Non-pigmented ciliary epithelial cell (primary cell): ENCODE data around the gene HDGF.

ENCODE experiments used
- DNase-seq: peaks from one replicate; pipeline ENCODE4 v3.0.0-alpha.2; 2010; ENCODE audit warnings: low read depth

Gene HDGF

DNA sequence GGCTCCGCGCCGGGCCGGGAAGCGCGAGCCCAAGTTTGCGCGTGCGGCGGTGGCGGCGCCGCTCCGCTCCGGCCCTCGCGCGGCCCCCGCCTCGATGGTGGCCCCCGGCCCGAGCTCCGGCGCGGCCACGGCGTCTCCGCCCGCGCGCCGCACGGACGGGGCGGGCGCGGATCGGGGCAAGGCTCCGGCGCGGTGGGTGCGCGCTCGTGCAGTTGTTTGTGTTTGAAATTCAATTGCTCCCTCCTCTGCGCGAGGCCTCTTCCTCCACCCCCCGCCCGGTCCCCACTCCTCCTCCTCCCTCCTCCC is at the start of gene HDGF:
Gene HDGF, minus strand, starts transcription at position 225 of the 306 bp plus-strand sequence. CDS start 246 bp downstream, outside the sequence.
- DNase-seq, result no peak

DNA sequence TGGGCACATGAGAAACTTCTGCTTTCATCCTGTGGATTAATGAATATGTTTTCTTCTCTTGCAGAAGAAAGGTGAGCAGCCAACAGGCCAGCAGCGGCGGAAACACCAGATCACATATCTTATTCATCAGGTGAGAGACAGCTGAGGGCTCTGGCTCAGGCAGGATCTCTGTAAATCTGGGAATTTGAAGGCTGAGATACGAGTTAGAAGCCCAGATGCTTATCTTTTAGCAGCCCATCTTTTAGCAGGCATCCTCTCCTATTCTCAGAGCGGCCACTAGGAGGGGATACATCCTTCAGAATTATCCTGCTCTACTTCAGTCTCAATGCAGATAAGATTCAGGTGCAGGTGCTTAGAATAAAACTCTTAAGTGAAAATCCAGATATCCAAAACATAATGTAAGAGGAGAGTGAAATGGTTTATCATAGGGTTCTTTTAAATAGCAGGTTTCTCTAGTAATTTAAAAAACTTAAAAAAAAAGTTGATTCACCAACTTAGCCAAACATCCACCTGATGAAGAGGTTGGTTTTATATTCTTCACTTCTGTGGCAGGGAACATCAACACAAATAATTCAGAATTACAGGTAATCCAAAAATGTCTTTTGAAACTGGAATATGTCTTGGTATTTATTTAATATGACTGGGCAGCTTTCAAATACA is 45.9 kb upstream of the HDGF start:
- DNase-seq, result no peak

DNA sequence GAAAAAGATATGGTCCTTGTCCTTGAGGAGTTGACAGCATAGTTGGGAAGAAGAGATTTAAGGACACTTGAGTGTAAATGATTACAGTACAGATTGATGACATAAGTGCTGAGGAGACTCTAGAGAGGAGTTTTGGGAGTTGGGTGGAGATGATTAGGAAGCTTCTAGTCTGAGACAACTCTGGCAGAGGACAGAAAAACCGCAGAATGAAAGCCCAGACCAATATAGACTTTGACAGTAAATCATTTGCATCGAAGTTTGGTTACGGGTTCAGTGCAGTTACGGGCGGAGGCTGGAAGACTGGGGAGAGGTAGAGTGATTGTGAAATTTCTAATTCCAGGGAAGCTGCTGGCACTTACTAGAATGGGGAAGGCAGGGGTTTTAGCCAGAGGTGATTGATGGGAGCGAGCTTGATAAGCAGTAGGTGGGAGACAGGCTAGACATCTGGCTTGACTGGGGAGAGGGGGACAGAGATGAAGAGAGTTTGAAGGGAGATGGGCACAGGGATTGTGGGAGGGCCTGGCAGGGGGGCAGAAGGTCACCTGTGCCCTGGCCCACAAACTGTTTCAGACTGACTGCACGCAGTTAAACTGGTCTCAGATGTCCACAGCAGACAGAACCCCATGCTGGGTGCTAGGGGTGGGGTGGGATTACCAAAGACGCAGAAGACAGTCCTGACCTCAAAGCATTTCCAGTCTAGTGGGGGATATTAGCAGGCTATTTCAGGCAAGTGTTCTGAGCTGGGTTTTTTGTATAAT is 45.0 kb upstream of the HDGF start:
- no peak for DNase-seq

DNA sequence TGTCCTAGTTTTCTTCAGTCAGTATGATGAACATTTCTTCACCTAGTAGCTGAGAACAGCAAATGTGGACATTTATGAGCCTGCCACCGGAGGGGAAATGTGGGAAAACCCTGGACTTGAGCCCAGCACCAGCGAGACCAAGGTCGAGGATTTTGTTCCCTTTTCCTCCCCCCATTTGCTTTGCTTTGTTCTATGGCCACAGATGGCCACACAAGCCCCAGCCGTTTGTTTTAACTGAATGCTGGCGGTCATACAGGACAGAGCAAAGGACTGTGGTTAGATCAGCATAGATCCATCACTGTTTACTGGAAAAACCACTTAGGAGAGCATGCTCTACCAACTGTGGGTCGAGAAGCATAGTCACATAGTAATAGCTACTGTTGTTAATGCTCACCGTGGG is 44.3 kb upstream of the HDGF start:
- no peak for DNase-seq

GRCh38 chr1:156795374-156795733 is 43.9 kb upstream of the HDGF start:
- DNase-seq, result no peak

GRCh38 chr1:156794506-156795373 is 43.3 kb upstream of the HDGF start:
- no peak for DNase-seq

GRCh38 chr1:156789621-156790318 is 38.3 kb upstream of the HDGF start:
- no peak for DNase-seq

GRCh38 chr1:156788136-156788535 is 36.7 kb upstream of the HDGF start:
- no peak for DNase-seq

- no peak for DNase-seq
These were observed 35.2 kb upstream of the HDGF start for GRCh38 chr1:156786640-156787039.

DNA sequence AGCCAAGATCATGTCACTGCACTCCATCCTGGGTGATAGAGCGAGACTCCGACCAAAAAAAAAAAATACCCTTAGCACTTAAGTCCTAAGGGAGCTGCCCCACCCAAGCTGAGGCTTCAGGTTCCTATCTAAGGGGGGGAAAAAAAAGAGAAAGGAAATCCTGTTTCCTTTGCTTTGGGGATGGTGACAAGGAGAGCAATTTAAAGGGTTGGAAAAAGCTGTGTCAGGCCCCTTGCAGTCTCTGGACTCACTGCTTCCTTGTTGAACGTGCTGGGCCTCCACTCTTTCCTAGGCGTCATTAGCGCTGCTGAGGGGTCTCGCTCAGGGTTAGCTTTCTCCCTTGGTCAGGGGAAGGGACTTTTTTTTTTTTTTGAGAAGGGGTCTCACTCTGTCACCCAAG is 34.0 kb upstream of the HDGF start:
- DNase-seq, result no peak

DNA sequence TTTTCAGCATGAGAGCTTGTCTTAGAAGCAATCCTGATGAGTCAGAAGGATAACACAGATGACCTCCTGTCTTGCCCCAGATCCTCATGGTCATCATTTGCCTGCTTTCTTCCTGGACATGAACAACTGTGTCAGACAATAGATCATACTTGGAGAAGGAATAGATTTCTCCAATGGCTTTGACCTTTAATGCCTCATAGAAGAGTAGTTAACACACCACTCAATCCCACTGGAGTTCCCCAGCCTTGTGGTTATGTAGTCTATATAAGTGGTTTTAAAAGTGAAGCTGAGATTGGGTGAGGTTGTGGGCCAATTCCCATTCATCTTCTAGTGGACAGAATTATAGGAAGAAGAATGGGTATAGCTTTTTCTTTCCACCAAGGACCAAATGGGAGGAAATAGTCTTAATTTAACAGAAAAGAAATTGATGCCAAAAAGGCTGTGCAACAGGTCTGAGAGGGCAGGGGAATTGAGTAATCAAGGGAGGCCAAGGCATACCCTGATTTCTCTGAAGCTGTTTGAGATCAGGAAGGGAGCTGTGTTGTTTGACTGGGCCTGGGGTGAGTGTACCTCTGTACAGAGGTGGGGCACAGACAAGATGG is 30.2 kb upstream of the HDGF start:
- no peak for DNase-seq

DNA sequence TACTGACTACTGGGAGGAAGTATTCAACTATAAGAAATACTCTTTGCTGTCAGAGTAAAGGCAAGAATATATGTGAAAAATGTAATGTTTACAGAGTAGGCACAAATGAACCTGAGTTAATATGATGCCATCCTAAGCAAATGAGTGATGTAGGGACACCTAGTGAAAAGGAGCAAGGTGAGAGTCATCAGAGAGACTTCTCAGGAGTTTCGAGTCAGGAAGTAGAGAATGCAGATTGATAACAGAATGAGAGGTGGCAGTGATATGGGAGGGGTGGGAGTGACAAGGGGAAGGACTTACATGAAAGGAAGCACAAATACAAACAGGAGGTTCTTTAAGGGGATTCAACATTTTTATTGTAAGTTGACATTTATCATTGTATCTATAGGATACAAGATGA is 26.1 kb upstream of the HDGF start:
- no peak for DNase-seq

DNA sequence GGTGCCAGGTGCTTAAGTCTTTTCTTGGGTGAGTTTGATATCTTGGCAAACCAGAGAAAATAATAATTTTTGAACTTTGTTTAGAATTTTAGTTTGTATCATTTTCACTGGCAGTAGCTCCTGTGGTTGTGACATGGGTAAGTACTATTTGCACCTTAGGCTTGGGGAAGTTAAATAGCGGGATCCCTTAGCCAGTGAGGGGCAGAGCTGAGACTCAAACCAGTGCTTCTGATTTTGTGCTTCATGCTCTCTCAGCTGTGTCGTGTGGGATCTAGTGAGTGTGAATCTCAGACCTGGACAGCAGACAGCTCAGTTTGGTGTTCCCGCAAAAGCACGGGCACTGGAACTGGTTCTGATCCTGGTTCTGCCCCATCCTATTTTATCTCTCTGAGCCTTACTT is 25.5 kb upstream of the HDGF start:
- no peak for DNase-seq

DNA sequence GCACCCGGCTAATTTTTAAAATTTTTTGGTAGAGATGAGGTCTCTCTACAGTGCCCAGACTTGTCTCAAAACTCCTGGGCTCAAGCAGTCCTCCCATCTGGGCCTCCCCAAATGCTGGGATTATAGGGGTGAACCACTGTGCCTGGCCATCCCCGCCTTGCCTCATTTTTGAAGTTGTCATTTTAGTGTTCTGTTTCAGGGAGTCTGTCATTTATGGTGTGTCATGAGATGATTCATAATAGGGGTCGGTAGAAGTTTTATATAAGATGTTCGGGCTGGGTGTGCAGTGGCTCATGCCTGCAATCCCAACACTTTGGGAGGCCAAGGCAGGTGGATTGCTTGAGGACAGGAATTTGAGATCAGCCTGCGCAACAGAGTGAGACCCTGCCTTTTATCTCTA is 24.3 kb upstream of the HDGF start:
- DNase-seq, result no peak

GRCh38 chr1:156773607-156774006 is 22.1 kb upstream of the HDGF start:
- DNase-seq, result no peak

- DNase-seq, result no peak
These were observed 21.4 kb upstream of the HDGF start for GRCh38 chr1:156772728-156773497.

- no peak for DNase-seq
These were observed 20.7 kb upstream of the HDGF start for GRCh38 chr1:156772222-156772621.

- DNase-seq, result no peak
These were observed 17.3 kb upstream of the HDGF start for GRCh38 chr1:156768610-156769295.

DNA sequence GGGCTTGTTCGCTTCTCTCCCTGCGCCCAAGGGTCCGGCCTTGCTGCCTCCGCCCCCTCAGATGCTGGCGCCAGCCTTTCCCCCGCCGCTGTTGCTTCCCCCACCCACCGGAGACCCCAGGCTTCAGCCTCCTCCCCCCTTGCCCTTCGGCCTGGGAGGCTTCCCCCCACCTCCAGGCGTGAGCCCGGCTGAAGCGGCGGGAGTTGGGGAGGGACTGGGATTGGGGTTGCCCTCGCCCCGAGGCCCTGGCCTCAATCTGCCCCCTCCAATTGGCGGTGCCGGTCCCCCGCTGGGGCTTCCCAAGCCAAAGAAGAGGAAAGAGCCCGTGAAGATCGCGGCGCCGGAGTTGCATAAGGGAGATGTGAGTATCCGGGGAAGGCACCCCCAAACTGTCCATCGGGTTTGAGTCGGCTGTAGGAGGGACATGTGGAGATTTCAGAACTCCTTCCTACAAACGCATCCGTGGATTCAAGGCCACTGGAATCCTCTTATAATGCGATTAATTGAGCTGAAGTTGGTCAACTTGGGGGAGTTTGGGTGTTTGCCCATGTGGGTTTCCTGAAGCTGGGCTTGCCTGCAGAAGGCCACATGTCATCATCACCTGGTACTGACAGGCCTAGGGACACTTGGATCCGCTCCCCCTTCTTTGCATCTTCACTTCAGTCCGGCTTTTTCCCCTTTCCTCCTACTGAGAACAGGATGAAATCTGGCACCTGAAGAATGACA is 16.6 kb upstream of the HDGF start:
- no peak for DNase-seq
